ENCODE results near the gene RAB37.
A peak's percentile ranks its signal among the peaks of the same experiment; 100 is the strongest.

Gene RAB37, protein sequence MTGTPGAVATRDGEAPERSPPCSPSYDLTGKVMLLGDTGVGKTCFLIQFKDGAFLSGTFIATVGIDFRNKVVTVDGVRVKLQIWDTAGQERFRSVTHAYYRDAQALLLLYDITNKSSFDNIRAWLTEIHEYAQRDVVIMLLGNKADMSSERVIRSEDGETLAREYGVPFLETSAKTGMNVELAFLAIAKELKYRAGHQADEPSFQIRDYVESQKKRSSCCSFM

DNA sequence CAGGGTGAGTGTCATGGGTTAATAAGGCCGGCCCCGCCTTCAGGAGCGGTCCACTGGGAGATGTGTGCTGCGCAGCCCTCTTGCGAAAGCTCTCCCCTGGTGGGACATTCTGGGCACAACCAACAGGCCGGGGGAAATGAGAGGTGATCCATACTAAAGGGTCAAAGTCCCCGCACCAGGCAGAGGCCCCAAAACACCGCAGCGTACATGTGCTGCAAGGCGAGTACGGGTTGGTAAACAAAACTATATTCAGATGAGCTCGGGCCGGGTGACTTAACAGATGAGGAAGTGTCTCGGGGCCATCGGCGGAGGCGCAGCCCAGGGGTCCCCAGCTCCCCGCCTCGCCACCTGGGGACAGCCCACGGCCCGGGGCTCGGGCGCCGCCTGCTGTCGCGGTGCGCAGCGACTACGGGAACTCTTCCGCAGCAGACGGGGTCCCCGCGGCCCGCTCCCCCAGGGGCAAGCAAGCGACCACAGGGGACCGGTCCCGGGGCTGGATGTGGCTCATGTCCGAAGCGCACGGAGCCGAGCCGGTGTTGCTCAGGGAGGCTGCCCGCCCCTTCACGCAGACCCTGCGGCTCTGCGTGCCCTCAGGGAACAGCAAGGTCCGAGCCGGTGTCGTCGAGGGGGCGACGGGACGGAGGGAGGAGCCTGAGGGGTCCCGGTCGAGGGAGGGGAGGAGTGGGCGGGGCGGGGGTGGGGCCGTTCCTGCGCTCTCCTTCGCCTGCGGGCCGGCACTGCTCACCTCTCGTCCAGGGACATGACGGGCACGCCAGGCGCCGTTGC lies at the start of gene RAB37:
TSS of gene RAB37 (plus strand) at position 744 of the 786 bp plus-strand sequence. CDS start at position 761, 17 bp downstream.
- no peak for DNase-seq (ENCODE audit: low read depth)

DNA sequence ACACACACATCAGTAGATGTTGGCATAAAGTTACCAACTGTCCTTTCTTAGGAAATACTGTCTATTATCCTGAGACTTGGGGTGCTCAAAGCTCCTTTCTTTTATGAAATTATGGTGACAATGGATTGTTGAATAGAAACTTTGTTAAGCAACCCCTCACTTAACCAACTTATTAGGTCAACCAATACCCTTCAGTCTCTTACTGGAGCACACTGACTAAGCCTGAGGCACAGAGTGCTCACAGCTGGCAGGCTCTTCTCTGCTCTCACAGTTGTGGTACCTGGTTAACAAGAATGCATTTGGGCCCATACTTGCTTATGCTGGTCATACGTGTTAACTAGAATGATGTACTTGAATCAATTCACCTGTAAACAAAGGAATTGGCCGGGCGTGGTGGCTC lies 49.2 kb upstream of the RAB37 start:
- no peak for DNase-seq (ENCODE audit: low read depth)

GRCh38 chr17:74690409-74690825 lies 46.6 kb upstream of the RAB37 start:
- no peak for DNase-seq (ENCODE audit: low read depth)

DNA sequence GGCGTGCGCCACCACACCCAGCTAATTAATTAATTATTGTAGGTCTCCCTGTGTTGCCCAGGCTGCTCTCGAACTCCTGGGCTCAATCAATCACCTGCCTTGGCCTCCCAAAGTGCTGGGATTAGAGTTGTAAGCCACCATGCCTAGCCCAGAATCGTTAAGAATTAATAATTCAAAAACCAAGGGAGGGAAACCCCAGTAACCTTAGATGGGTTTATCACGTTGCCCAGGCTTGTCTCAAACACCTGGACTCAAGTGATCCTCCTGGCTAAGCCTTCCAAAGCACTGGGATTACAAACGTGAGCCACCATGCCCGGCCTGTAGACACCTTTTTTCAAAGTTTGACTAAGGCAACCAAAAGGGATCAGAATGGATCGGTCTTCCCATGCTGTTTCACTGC lies 45.9 kb upstream of the RAB37 start:
- no peak for DNase-seq (ENCODE audit: low read depth)

- no peak for DNase-seq (ENCODE audit: low read depth)
Measured at GRCh38 chr17:74694081-74694480, 43.0 kb upstream of the RAB37 start.

DNA sequence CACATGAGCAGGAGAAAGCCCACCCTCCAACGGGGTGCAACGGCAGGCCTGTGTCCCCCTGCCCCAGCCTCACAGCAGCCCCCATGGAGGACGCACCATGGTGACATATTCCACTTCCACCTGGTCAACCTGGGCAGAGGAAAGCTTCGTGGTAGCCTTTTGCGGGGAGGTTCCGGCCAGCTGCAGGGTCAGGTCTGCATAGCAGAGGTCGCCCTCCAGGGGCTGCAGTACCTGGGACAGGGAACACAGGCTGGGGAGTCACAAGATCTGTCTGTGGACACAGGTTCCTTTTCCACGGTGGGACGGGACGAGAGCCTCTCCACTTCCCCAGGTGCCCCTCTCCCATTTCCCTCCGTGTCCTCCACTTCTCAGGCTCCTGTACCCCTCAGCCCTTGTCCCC lies 41.4 kb upstream of the RAB37 start:
- no peak for DNase-seq (ENCODE audit: low read depth)

- DNase-seq (ENCODE audit: low read depth): no peak
Measured at GRCh38 chr17:74697515-74697914, 39.5 kb upstream of the RAB37 start.

- DNase-seq (ENCODE audit: low read depth): no peak
Measured at GRCh38 chr17:74698069-74698468, 39.0 kb upstream of the RAB37 start.

- no peak for DNase-seq (ENCODE audit: low read depth)
Measured at GRCh38 chr17:74699236-74699635, 37.8 kb upstream of the RAB37 start.

GRCh38 chr17:74702116-74702871 lies 34.8 kb upstream of the RAB37 start:
- no peak for DNase-seq (ENCODE audit: low read depth)

GRCh38 chr17:74703311-74703710 lies 33.7 kb upstream of the RAB37 start:
- no peak for DNase-seq (ENCODE audit: low read depth)

DNA sequence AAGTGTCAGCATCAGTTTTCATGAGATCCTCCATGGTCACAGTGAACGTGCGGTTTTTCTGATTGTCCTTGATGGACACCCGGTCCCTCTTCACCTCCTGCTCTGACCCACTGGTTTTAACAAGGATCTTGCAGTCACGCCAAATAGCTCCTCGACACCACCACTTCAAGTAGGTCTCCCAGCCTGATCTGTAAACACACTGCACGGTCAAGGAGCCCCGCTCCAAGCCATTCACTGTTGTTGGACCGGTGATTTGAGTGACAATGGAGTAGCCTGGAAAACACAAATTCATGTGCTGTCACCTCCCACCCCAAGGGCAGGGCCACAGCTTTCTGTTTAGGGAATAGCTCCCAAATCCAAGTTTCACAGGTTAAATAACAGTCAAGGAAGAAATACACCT lies 32.5 kb upstream of the RAB37 start:
- DNase-seq (ENCODE audit: low read depth): no peak

- DNase-seq (ENCODE audit: low read depth): no peak
Measured at GRCh38 chr17:74711058-74711824, 25.8 kb upstream of the RAB37 start.

DNA sequence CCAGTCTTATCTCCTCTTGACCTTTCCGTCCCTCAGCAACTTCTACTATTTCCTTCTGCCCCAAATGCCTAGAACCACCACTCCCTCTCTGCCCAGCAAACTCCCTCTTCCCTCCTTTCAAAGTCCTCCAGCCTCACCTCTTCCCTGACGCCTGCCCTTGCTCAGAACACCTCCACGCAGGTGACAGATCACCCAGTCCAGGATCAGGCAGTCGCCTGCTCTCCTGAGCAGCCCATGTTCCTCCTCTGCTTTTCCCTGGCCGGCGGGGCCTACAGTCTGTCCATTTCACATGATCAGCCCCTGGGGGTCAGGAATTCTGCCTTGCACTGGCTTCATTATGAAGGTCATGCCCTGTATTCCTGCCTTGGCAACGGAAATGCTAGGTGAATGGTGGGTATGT lies 24.8 kb upstream of the RAB37 start:
- no peak for DNase-seq (ENCODE audit: low read depth)

DNA sequence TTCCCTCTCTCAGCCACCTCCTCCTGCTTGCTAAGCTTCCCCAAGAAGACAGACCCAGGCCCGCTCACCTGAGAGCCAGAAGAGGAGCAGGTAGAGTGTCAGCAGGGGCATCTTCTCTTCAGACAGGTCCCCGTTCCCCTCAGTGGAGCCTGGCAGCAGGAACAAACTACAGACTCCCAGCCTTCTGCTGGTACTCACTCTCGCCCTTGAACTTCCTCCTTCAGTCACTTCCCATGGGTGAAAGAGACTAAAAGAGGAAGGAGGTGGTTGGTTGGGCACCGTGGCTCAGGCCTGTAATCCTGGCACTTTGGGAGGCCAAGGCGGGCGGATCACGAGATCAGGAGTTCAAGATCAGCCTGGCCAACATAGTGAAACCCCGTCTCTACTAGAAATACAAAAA lies 24.3 kb upstream of the RAB37 start, which contains the start of gene CD300LF:
TSS of gene CD300LF (minus strand) at position 168 of the 400 bp plus-strand sequence. CDS start at position 111, 57 bp downstream.
- no peak for DNase-seq (ENCODE audit: low read depth)

- no peak for DNase-seq (ENCODE audit: low read depth)
Measured at GRCh38 chr17:74713171-74713755, 23.8 kb upstream of the RAB37 start.

- DNase-seq (ENCODE audit: low read depth): peak; percentile 22
Measured at GRCh38 chr17:74715144-74715543, 21.9 kb upstream of the RAB37 start.

DNA sequence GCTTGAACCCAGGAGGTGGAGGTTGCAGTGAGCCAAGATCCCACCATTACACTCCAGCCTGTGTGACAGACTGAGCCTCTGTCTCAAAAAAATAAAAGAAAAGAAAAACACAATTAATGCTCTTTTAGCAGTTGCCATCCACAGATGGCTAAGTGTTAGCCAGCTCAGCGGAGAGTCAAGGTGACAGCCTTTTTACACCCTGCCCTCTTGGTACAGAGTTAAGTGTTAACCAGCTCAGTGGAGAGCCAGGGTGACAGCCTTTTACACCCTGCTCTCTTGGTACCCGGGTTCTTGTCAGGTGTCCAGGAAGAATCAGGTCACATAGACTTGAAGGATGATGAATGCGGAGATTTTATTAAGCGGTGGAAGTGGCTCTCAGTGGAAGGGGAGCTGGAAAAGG lies 16.6 kb upstream of the RAB37 start:
- DNase-seq (ENCODE audit: low read depth): no peak

- DNase-seq (ENCODE audit: low read depth): no peak
Measured at GRCh38 chr17:74722782-74723181, 14.3 kb upstream of the RAB37 start.

DNA sequence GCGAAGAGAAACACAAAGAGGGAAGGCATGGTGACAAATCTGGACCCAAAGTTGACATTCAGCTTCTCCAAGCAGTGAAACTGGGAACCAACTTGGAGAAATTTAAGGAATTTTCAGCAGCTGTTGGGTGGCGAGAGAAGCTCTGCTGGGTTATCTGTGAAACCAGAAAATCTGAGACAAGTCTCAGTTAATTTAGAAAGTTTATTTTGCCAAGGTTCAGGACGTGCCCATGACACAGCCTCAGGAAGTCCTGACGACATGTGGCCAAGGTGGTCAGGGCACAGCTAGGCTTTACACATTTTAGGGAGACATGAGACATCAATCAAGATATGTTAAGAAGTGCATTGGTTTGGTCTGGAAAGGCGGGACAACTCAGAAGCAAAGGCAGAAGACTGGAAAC lies 13.2 kb upstream of the RAB37 start:
- no peak for DNase-seq (ENCODE audit: low read depth)

DNA sequence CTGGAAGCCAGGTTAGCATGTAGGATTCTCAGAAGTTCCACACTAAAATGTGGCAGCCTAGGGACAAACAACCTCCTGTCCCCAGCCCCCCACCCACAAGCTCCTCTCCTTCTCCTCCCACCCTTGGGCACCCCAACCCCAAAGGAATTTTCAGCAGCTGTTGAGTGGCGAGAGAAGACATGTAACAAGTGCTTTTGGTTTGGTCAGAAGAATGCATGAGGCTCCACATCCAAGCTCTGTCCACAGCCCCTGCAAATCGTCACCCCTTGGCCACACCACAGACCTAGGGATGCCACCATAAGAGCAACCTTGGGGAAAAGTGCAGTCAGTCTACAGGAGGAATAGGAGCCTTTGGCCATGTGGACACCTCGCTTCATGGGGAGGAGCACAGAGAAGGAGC lies 11.9 kb upstream of the RAB37 start:
- DNase-seq (ENCODE audit: low read depth): no peak
